IPS-15b (cell line): ENCODE results near the gene ATR.
"Not testable (repeated sequence)": the region's sequence is repeated elsewhere in the genome, so short reads cannot be mapped to it uniquely, and the experiment has no call there.

Experiments
- H3K27me3 ChIP-seq: one replicate; pipeline ENCODE4 v1.6.1; 2013; ENCODE audit warnings: low read length; ENCODE audit not compliant: control insufficient read depth, insufficient read depth
- H3K36me3 ChIP-seq: one replicate; pipeline ENCODE4 v1.6.1; 2013; ENCODE audit warnings: low read length; ENCODE audit not compliant: control insufficient read depth, insufficient read depth
- H3K4me1 ChIP-seq: one replicate; pipeline ENCODE4 v1.6.1; 2013; ENCODE audit warnings: mild to moderate bottlenecking, low read length; ENCODE audit not compliant: control insufficient read depth, insufficient read depth
- H3K4me3 ChIP-seq: one replicate; pipeline ENCODE4 v1.5.1; 2013; ENCODE audit warnings: low read depth, low read length
- H3K9ac ChIP-seq: one replicate; pipeline ENCODE4 v1.6.1; 2013; ENCODE audit warnings: low read depth, mild to moderate bottlenecking, low read length
- H3K9me3 ChIP-seq: one replicate; pipeline ENCODE4 v1.6.1; 2013; ENCODE audit warnings: mild to moderate bottlenecking, low read length; ENCODE audit not compliant: control insufficient read depth, insufficient read depth

ATR gene

GRCh38 chr3:142560118-142560517 is 18.4 kb downstream of the ATR start:
- no peaks in the 10 kb centered on the region for H3K9me3 ChIP-seq
- no peaks in the 10 kb centered on the region for H3K36me3 ChIP-seq
- H3K9ac ChIP-seq: no peak overlapping the region
- H3K4me1 ChIP-seq: no peaks in the 10 kb centered on the region
- no peaks in the 10 kb centered on the region for H3K27me3 ChIP-seq
- H3K4me3 ChIP-seq: no peak overlapping the region

- Histone ChIP-seq H3K9ac (no peak overlapping the region), H3K4me3 (no peak overlapping the region), H3K4me1 (no peaks in the 10 kb centered on the region), H3K36me3 (no peaks in the 10 kb centered on the region), H3K9me3 (no peaks in the 10 kb centered on the region), H3K27me3 (no peaks in the 10 kb centered on the region)
These were observed 24.8 kb downstream of the ATR start for GRCh38 chr3:142553741-142554140.

DNA sequence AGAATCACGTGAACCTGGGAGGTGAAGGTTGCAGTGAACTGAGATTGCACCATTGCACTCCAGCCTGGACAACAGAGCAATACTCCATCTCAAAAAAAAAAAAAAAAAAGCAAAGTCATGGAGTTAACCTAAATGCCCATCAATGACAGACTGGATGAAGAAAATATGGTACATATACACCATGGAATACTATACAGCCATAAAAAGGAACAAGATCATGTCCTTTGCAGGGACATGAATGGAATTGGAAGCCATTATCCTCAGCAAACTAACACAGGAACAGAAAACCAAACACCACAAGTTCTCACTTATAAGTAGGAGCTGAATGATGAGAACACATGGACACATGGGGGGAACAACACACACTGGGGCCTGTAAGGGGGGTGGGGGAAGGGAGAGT is 26.0 kb downstream of the ATR start:
- not testable (repeated sequence) for H3K9me3 ChIP-seq, H3K4me1 ChIP-seq, H3K36me3 ChIP-seq

GRCh38 chr3:142549986-142550385 is 28.5 kb downstream of the ATR start:
- Histone ChIP-seq H3K4me1 (no peaks in the 10 kb centered on the region), H3K4me3 (no peak overlapping the region), H3K9ac (no peak overlapping the region), H3K36me3 (no peaks in the 10 kb centered on the region), H3K9me3 (no peaks in the 10 kb centered on the region), H3K27me3 (no peaks in the 10 kb centered on the region)

More for the DNA sequence above, 26.0 kb downstream of the ATR start:
- H3K4me3 ChIP-seq, H3K9ac ChIP-seq, H3K27me3 ChIP-seq: not testable (repeated sequence)

- Histone ChIP-seq H3K9me3 (no peaks in the 10 kb centered on the region), H3K4me3 (no peak overlapping the region), H3K27me3 (no peaks in the 10 kb centered on the region), H3K9ac (no peak overlapping the region), H3K36me3 (no peaks in the 10 kb centered on the region), H3K4me1 (no peaks in the 10 kb centered on the region)
These were observed 35.2 kb downstream of the ATR start for GRCh38 chr3:142543307-142543706.

- Histone ChIP-seq H3K9ac (no peak overlapping the region), H3K36me3 (no peaks in the 10 kb centered on the region), H3K4me3 (no peak overlapping the region), H3K27me3 (no peaks in the 10 kb centered on the region), H3K9me3 (no peaks in the 10 kb centered on the region), H3K4me1 (no peaks in the 10 kb centered on the region)
These were observed 36.5 kb downstream of the ATR start for GRCh38 chr3:142542054-142542453.

DNA sequence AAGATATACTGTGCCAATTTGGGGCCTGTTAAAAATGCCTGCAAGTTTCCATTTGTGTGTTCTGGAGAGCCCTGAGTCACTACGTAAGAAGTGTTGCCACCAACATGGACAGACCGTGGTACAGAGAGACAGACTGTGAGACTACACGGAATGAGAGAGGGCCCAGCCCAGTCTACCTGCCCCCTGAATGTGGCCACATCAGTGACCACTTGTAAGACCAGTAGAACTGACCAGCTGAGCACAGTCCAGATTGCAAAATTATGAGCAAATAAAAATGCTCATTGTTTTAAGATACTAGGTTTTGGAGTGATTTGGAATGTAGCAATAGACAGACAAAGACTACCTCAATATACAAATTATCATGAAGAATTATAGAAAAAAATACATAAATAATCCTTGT is 42.0 kb downstream of the ATR start:
- no peaks in the 10 kb centered on the region for H3K27me3 ChIP-seq
- H3K9me3 ChIP-seq: no peaks in the 10 kb centered on the region
- H3K9ac ChIP-seq: no peak overlapping the region
- H3K4me3 ChIP-seq: no peak overlapping the region
- no peaks in the 10 kb centered on the region for H3K4me1 ChIP-seq
- H3K36me3 ChIP-seq: no peaks in the 10 kb centered on the region

GRCh38 chr3:142534543-142534942 is 44.0 kb downstream of the ATR start:
- Histone ChIP-seq H3K27me3 (no peaks in the 10 kb centered on the region), H3K4me1 (no peaks in the 10 kb centered on the region), H3K9ac (no peak overlapping the region), H3K36me3 (no peaks in the 10 kb centered on the region), H3K9me3 (no peaks in the 10 kb centered on the region), H3K4me3 (no peak overlapping the region)

DNA sequence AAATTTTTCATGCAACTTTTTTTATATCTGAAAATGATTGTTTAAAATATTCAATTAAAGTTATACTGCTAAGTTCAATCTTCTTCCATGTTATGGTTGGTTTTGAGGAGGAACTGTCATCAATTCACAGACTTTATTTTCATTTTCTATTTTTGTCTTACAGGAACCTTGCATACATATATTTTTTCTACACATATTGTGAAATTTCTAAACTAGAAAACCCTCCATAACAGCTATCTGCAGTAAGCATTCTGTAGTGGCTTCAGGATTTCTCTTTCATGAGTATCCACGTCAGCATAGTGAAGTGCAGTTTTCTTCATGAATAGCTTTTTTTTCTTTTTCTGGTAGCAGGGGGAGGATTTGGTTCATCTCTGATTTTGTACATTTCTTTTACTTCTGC is 48.2 kb downstream of the ATR start:
- H3K4me3 ChIP-seq: no peak overlapping the region
- no peaks in the 10 kb centered on the region for H3K36me3 ChIP-seq
- no peaks in the 10 kb centered on the region for H3K4me1 ChIP-seq
- H3K9me3 ChIP-seq: no peaks in the 10 kb centered on the region
- no peak overlapping the region for H3K9ac ChIP-seq
- H3K27me3 ChIP-seq: no peaks in the 10 kb centered on the region

DNA sequence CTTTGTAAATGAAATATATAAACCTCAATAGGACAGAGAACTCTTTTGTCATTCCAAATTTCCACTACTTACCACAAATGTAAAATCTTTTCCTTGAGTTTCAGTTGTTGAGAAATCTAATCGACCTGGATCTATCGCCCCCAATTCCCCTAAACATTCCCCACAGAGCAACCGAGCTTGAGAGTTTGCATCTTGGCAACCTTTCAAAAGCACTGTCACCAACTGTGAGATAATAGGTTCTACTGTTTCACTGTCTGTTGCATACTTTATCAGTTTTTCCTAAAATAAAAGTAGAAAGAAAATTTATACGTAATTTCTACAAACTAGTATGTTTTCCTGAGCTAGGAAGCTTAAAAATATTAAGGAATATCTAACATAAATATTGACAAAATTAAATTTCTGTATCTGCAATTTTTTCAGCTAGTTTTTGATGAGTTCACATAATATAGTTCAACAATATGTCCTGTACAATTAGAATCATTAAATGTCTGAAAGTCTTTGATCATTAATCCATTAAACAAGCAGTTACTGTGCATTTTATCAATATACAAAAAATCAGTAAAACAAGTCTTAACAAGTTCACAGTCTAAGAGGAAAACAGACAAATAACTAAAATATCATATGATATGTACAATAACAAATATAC is 54.5 kb downstream of the ATR start:
- no peaks in the 10 kb centered on the region for H3K36me3 ChIP-seq

DNA sequence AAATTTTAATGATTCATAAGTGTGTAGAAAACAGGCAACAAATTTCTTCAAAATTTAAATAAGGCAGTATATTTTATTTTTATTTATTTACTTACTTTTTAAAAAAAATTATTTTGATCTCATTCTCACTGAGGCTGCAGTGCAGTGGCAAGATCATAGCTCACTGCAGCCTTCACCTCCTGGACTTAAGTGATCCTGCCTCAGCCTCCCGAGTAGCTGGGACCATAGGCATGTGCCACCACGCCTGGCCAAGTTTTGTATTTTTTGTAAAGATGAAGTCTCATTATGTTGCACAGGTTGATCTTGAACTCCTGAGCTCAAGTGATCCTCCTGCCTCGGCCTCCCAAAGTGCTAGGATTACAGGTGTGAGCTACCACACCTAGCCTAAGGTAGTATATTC is 69.5 kb downstream of the ATR start:
- no peaks in the 10 kb centered on the region for H3K4me1 ChIP-seq
- H3K4me3 ChIP-seq: no peak overlapping the region
- H3K36me3 ChIP-seq: no peaks in the 10 kb centered on the region

More for the DNA sequence above, 54.5 kb downstream of the ATR start:
- H3K9ac ChIP-seq: no peak overlapping the region
- H3K4me3 ChIP-seq: no peak overlapping the region
- no peaks in the 10 kb centered on the region for H3K9me3 ChIP-seq
- H3K4me1 ChIP-seq: no peaks in the 10 kb centered on the region
- no peaks in the 10 kb centered on the region for H3K27me3 ChIP-seq

DNA sequence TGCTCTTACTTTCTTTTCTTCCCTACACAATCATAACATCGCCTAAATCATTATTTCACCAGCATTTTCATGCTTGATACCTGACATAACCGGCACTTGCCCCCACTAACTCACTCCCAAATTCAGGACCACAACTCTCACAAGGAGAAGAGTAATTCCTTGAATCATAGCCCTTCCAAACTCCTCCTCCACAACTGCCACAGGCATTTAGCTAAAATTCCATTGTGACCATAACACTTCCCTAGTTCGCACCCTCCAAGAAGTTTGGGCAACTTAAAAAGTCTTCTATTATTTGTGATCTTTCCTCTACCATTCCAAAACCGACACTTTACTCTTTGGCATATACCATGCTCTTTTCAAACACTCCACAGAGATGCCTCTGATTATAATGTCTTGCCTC is 71.3 kb downstream of the ATR start:
- Histone ChIP-seq H3K9me3 (no peaks in the 10 kb centered on the region), H3K27me3 (no peaks in the 10 kb centered on the region), H3K9ac (no peak overlapping the region), H3K4me3 (no peak overlapping the region), H3K4me1 (no peaks in the 10 kb centered on the region), H3K36me3 (no peaks in the 10 kb centered on the region)

More for the DNA sequence above, 69.5 kb downstream of the ATR start:
- H3K9ac ChIP-seq: no peak overlapping the region
- no peaks in the 10 kb centered on the region for H3K9me3 ChIP-seq
- no peaks in the 10 kb centered on the region for H3K27me3 ChIP-seq
